Measurements from ENCODE around the gene PCID2. TPM values are rescaled to one million over a fixed set of nuclear protein-coding genes. Genes with fewer than 3 reads are reported as not detected.

The PCID2 gene
- total and polyA plus RNA-seq, 2 of the 13 experiments (the other 11 are each of a cell fraction or from before 2014, with no cell fraction given): 65.0 to 111 TPM

- no TSS peak for BruUV-seq (replicated peaks)
- intact Hi-C loops (cut with micrococcal nuclease; ENCODE audit: unreplicated experiment): no loop called here
- DNase-seq (ENCODE audit: low spot score): no peak
- peak; percentile 68 for TF ChIP-seq AGO2 (optimal IDR thresholded peaks at IDR 0.05; ENCODE audit: low read depth, low read length)
- no peak for TF ChIP-seq RCOR2 (CRISPR knock-in tag; IDR thresholded peaks at IDR 0.05)
- no peak overlapping the region for H3K4me2 ChIP-seq (ENCODE audit: low read depth, low read length)
- 95% methylated on average over 20 of the region's 20 CpGs for WGBS (ENCODE audit: low lambda C conversion rate)
- no peak overlapping the region for H3K4me3 ChIP-seq (replicated peaks in 1 of 3; ENCODE audit: insufficient read depth in 1 of 3, low read depth in 2 of 3, low read length in 3 of 3)
- no peak for ATAC-seq
- H3K4me1 ChIP-seq (ENCODE audit: insufficient read depth, low read length): no peaks in the 10 kb centered on the region
- H3K79me2 ChIP-seq (ENCODE audit: insufficient read depth, low read length): peaks cover 16% of the 10 kb centered on the region
- H3K36me3 ChIP-seq (replicated peaks in 1 of 2; ENCODE audit: control insufficient read depth in 1 of 2, insufficient read depth in 2 of 2, low read length in 2 of 2): peaks cover 21 to 65% of the 10 kb centered on the region in 2 experiments
- CTCF ChIA-PET (ENCODE audit: low intra/inter-chr PET ratio, low total read pairs): no interaction called here
- no peak overlapping the region for H2AFZ ChIP-seq (ENCODE audit: low read length)
- no peak overlapping the region for H3K9ac ChIP-seq (ENCODE audit: insufficient read depth, low read depth, low read length)
- no peaks in the 10 kb centered on the region for H3K9me3 ChIP-seq (ENCODE audit: low read length)
- FAIRE-seq: no peak
- POLR2A ChIA-PET: interaction anchor here (0.6 to 1.3 kb wide), 2 partner anchors 20 to 219 kb away, joined by 3 read pairs; partner anchors contain the start of gene CUL4A
- in situ Hi-C loops (cut with HindIII; ENCODE audit: extremely low pct_ligation_motif_present, low pct_unique_long_range_greater_than_20kb): no loop called here
- no peaks in the 10 kb centered on the region for H3K27me3 ChIP-seq (ENCODE audit: control insufficient read depth in 1 of 2, insufficient read depth in 2 of 2, low read length in 2 of 2)
- peaks cover 6% of the 10 kb centered on the region; the same call in 1 of the 2 replicates for H4K20me1 ChIP-seq (ENCODE audit: insufficient read depth, low read length)
- H3K27ac ChIP-seq (ENCODE audit: extremely low read length, insufficient read depth, low read length): no peak overlapping the region
Observed at GRCh38 chr13:113229791-113230190, 21.3 kb upstream of the PCID2 start.

GRCh38 chr13:113229161-113229560 lies 20.7 kb upstream of the PCID2 start:
- ChIA-PET CTCF (ENCODE audit: low intra/inter-chr PET ratio, low total read pairs) (no interaction called here), POLR2A (no interaction called here)
- in situ Hi-C loops (cut with HindIII; ENCODE audit: extremely low pct_ligation_motif_present, low pct_unique_long_range_greater_than_20kb): no loop called here
- H3K27ac ChIP-seq (ENCODE audit: extremely low read length, insufficient read depth, low read length): no peak overlapping the region
- no peaks in the 10 kb centered on the region for H3K9me3 ChIP-seq (ENCODE audit: low read length)
- WGBS (ENCODE audit: low lambda C conversion rate): 96% methylated on average over 5 of the region's 5 CpGs
- peaks cover 18% of the 10 kb centered on the region for H3K79me2 ChIP-seq (ENCODE audit: insufficient read depth, low read length)
- FAIRE-seq (no peak), DNase-seq (ENCODE audit: low spot score) (no peak), ATAC-seq (no peak)
- BruUV-seq (replicated peaks): no TSS peak
- no peak overlapping the region for H3K4me3 ChIP-seq (replicated peaks in 1 of 3; ENCODE audit: insufficient read depth in 1 of 3, low read depth in 2 of 3, low read length in 3 of 3)
- H3K36me3 ChIP-seq (replicated peaks in 1 of 2; ENCODE audit: control insufficient read depth in 1 of 2, insufficient read depth in 2 of 2, low read length in 2 of 2): peaks cover 21 to 66% of the 10 kb centered on the region in 2 experiments
- intact Hi-C loops (cut with micrococcal nuclease; ENCODE audit: unreplicated experiment): no loop called here
- no peak overlapping the region for H3K4me2 ChIP-seq (ENCODE audit: low read depth, low read length)
- H3K9ac ChIP-seq (ENCODE audit: insufficient read depth, low read depth, low read length): no peak overlapping the region
- peaks cover 6% of the 10 kb centered on the region; the same call in 1 of the 2 replicates for H4K20me1 ChIP-seq (ENCODE audit: insufficient read depth, low read length)
- H2AFZ ChIP-seq (ENCODE audit: low read length): no peak overlapping the region
- H3K27me3 ChIP-seq (ENCODE audit: control insufficient read depth in 1 of 2, insufficient read depth in 2 of 2, low read length in 2 of 2): no peaks in the 10 kb centered on the region
- no peaks in the 10 kb centered on the region for H3K4me1 ChIP-seq (ENCODE audit: insufficient read depth, low read length)
- no peak for TF ChIP-seq ZNF780A (CRISPR knock-in tag; IDR thresholded peaks at IDR 0.05)
- no peak for TF ChIP-seq ADNP (CRISPR knock-in tag; IDR thresholded peaks at IDR 0.05)
- no peak for TF ChIP-seq ZBED4 (CRISPR knock-in tag; IDR thresholded peaks at IDR 0.05; ENCODE audit: borderline replicate concordance)
- TF ChIP-seq SOX13 (IDR thresholded peaks at IDR 0.05): no peak
- no peak for TF ChIP-seq SOX13 (CRISPR knock-in tag; conservative IDR thresholded peaks at IDR 0.05 in 1 of 2, IDR thresholded peaks at IDR 0.05 in 1 of 2)
- no peak for TF ChIP-seq NR3C1 (CRISPR knock-in tag; IDR thresholded peaks at IDR 0.05)
- TF ChIP-seq IRF2 (CRISPR knock-in tag; IDR thresholded peaks at IDR 0.05): no peak
- TF ChIP-seq ZNF101 (CRISPR knock-in tag; IDR thresholded peaks at IDR 0.05; ENCODE audit: borderline replicate concordance, low read depth): no peak
- no peak for TF ChIP-seq HES4 (CRISPR knock-in tag; IDR thresholded peaks at IDR 0.05; ENCODE audit: borderline replicate concordance)
- no peak for TF ChIP-seq PRDM15 (CRISPR knock-in tag; IDR thresholded peaks at IDR 0.05)

Measured in HepG2 (cell line).